NCI-H748 (cell line): ENCODE data around the gene MFNG.

Experiments
- DNase-seq: peaks from one replicate; lab custom pipeline; 2025; ENCODE audit not compliant: unreplicated experiment; lab: John Stamatoyannopoulos, UW

MFNG gene

DNA sequence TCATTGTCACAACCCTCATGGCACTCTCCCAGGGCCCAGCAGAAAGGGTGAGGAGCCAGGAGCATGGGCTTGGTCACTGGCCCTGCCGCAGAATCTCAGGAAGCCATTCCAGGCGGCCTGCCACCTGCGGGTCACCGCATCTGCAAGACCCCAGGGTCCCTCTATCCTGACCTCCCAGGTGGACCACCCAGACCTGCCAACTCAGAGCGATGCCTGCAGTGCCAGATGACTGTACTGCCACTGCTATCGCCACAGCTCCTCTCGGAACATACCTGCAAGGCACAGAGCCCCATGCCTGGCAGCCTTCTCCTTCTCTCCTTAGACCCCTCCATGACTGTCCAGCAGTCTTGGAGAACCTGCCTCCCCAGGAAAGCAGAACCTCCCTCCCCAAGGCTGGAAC is 32.5 kb downstream of the MFNG start:
- no peak for DNase-seq

DNA sequence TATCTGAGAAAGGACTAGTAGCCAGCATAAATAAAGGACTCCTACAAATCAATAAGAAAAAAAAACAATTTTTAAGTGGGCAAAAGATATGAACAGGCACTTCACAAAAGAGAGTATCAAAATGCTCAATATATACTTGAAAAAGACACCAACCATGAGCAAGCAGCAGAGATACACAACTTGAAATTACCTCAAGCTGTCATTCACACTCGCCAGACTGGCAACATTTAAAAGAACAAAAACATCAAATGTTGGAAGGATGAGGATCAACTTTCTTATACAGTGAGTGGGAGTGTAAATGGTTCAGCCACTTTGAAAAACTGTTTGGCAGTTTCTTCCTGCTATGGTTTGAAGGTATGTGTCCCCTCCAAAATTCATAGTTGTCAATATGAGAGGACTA is 35.0 kb downstream of the MFNG start:
- DNase-seq: no peak

DNA sequence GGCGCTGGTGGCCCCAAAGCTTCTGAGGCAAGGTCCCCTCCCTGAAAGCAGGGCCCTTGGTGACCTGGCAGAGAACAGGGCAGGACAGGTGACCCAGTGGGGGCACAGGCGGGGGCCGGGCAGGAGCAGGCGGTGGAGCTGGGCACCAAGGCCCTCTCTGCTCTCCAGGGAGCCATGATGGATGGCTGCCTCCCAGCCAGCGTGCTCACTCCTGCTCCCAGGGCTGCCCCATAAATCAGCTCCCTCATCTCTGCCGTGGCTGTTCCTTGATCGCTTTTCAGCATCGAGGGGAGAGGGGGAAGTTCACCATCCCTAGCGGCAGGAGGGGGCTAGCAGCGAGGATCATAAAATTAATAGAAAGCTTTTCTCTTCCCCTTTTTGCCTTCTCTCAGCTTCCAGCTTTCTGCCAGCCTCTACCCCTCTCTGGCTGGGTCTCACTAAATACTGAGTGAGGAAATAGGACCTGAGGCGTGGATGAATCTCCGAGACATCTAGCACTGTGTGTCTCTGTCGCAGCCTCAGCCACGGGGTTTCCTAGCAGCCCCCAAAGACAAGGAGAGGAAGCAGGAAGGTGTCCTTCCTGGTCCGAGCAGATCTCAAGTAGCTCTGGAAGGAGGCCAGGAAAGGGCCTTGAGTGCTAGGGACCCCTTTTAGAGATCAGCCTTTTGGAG is 36.7 kb downstream of the MFNG start:
- DNase-seq: no peak

DNA sequence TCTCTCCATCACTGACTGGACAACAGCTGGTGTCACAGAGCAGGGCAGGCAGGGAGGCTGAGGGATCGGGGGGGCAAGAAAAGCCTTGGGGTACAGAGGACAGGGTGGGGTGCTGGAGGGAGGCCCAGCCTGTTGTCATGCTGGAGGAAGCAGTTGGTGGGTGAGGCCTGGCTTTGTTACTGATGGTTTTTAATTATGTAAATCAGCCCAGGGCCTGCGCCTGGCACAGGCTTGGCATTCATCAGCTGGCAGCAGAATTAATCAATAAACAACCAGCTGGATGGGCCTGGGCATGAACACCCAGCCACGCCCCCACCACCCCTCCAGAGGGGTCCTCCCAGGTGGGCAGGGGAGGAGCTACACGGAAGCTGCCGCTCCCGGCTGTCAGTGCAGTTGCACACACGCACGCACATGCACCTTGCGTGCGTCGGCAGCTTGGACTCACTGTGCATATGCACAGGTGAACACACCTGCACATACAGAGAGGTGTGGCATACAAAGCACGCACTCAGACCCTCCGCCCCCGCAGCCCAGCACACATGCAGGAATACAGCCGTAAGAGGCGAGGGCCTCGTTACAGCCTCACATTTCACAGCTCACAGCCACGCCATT is 37.6 kb downstream of the MFNG start:
- DNase-seq: peak; percentile 33

DNA sequence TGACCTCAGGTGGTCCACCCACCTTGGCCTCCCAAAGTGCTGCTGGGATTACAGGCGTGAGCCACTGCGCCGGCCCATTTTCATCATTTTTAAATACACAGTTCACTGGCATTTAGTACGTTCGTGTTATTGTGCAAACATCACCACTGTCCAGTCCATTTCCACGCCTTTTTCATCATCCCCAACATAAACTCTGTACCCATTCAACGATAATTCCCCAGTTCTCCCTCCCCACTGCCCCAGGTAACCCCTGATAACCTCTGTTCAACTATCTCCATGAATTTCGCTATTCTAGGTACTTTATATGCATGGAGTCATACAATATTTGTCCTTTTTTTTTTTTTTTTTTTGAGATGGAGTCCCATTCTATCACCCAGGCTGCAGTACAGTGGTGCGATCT is 40.7 kb downstream of the MFNG start:
- DNase-seq: no peak

DNA sequence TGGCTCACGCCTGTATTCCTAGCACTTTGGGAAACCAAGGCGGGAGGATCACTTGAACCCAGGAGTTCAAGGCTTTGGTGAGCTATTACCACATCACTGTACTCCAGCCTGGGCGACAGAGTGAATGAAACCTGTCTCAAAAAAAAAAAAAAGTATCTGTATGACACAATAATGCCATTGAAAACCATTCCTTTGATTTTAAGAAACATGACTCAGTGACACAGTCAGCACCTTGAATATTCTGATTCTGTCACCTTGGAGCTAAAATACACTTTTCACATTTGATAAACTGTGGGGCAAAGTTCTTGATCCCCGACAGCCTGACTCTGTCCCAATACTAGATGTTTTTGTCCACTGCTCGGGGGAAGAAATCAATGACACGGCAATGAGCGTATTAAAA is 42.2 kb downstream of the MFNG start:
- no peak for DNase-seq

DNA sequence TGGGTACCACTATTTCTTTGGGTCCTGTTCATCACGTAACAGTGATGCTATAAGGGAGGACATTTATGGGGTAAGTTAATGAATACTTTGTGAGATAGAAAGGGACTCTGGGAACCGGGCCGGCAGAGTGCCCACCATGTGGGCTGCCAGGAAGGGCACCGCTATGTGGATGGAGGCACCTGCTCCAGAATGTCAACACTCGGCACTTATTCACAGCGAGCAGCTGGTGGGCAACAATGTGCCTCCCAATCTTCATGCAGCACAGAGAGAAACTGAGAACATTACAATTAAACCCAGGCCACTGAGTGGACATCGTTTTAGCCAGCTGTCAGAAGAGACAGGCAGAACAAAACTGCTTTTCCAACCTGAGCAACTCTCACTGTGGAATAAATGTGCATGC is 43.1 kb downstream of the MFNG start:
- DNase-seq: no peak

DNA sequence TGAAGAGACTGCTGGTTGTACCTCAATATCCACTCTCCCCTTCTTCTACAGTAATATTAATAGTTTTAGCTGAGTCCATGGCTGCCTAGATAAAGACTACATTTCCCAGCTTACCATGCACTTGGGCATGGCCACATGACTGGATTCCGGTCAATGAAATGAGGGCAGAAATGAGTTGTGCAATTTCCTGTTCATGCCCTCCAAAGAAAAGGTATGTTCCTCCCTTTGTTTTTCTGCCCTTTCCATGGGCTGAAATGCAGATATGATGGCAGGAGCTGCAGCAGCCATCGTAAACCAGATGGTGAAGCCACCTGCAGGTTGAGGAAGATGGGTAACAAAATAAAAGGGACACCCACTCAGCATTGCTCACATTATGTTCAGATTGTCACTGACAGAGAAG is 43.6 kb downstream of the MFNG start:
- DNase-seq: no peak

DNA sequence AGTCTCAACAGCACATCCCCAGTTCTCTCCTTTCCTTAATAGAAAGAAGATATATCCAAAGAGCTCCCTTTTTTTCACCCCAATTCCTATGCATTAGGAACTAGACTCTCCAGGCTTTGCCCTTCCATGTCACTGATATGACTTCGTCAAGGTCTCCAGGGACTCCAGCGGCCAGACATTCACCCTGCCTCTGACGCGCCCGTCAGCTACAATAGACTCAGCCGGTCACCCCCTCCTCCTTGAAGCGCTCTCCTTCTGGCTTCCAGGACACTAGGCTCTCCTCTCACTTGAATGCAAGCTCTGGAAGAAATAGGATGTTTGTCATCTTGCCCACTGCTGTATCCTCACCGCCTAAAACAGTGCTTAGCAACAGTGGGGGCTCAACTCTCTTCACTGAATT is 44.0 kb downstream of the MFNG start:
- DNase-seq: no peak

DNA sequence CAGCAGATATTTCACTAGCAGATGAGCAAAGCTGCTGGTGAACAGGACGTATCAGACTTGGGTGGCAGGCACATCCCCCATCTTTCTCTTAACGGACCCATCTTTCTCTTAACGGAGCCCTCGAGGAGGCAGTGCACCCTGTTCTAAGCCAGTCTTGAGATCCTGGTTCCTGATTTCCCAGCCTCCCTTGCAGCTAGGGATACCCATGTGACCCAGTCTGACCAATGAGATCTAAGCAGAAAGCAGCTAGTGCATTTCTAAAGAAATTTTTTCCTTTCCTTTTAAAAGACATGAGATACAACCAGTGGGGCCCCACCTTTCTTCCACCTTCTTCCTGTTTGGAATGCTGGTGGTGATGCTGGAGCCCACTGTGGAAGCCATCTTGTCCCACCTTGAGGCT is 45.3 kb downstream of the MFNG start:
- DNase-seq: no peak

DNA sequence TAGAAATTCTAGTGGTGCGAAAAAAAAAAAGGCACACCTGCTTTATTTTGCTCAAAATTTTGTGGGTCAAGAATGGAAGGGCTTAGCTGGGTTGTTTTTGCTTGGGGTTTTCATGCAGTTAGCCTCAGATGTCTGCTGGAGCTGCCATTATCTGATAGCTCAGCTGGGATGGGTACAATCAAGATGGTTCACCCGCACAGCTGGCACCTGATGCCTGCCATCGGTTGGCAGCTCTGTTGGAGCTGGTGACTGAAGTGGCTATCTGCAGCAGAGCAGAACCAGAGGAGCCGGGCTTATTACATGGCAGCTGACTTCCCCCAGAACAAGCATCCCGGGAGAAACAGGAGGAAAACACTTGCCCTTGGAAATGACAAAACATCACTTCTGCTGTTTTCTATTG is 46.8 kb downstream of the MFNG start:
- no peak for DNase-seq

DNA sequence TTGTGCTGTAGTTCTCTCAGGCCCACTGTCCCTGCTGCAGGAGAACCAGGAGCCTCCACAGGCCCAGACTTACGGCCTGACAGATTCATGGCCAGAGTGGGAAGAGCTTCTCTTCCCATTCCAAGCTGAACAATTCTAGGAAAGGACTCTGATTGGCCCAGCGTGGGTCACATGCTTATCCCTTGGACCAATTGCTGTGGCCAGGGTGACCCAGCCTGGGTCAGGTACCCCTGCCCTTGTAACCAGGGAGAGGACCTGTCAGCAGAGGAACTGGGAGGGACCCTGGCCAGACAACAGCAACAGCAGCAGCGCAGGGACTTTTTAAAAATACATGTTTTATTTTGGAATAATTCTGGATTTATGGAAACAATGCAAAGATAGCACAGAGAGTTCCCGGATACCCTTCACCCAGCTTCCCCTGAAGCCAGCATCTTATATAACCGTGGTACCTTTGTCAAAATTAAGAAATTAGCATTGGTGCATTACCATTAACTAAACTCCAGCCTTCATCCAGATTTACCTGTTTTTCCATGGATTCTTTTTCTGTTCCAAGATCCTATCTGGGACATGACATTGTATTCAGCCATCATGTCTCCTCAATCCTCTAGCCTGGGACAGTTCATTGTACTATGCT is 50.1 kb downstream of the MFNG start:
- DNase-seq: no peak

DNA sequence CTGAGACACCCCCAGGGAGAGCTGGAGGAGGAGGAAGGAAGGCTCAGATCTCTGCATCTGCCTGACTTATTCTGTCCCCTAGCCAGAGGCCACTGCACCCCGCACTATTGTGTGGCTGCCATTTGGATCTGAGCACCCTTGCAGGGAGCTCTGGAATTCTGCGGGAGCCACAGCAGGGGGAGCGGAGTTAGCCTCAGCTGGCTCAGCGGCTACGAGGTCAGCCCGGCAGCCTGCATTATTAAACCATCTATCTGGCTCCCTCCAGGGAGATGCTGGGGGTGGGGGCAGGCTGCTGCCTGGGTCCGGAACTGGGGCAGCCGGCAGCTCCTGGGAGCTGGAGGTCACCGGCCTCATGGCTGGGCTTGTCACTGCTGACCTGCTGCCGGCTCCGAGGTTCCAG is 52.4 kb downstream of the MFNG start:
- no peak for DNase-seq

DNA sequence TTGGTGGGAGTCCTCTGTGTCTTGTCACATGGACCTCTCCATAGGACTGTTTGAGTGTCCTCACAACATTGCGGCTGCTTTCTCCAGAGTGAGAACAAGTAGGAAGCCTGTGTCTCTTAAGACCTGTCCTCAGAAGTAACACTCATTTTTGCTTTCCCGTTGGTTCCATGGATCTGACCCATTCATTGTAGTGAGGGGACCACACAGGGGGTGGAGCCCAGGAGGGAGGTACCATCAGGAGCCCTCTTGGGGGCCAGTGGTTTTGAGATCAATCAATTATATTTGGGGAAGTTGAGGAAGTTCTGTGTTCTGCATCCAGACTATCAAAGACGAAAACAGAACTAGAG is 53.5 kb downstream of the MFNG start:
- no peak for DNase-seq

DNA sequence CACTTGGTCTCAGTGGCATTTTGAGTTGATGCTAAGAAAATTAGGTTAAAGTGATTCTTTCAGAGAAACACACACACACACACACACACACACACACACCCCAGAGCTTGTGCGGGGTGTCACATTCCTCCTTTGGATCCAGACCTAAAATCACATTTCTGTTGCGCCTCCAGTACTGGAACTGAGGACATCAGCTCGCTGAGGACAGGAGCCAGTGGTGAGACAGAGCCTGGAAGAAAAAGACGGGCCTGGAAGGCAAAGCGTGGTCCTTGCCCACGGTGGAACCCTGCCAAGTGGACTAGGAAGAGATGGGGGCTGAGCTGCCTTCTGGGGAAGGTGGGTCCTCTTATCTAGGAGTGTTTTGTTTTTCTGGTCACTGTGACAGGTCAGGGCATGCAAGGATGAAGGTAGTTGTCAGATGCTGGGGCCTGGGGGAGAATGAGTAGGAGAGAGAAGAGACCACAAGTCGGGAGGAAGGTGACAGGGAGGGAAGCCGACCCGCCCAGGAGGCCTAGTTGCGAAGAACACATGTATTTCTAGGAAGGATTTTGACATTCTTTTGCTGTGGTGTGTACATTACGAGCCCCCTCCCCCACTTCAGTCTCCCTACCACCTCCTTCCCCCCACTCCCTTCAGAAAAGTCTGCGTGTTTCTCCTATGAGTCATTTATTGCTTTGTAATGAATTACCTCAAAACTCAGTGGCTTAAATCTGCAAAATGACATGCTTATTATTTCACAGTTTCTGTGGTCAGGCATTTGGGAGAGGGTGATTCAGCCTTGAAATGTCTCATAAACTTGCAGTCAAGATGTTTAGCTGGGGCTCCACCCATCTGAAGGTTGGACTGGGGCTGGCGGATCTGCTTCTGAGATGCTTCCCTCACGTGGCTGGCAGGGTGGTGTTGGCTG is 54.1 kb downstream of the MFNG start:
- DNase-seq: no peak

DNA sequence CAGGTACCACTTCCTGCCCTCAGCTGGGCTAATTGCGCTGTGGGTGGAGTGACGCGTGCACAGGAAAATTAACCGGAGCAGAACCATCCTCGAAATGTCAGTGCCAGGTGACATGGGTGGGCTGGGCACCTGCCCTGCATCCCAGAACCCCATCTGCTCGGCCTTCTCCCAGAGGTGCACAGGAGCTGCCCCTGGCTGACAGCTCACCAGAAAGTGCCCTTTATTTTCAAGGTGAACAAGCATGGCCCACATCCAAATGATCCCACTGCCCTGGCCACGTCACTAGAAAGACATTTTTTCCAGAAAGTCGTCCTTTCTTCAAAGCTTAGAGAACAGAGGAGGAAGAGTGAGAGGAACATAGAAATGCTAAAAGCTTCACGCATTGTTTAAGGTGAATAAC is 54.8 kb downstream of the MFNG start:
- DNase-seq: no peak

DNA sequence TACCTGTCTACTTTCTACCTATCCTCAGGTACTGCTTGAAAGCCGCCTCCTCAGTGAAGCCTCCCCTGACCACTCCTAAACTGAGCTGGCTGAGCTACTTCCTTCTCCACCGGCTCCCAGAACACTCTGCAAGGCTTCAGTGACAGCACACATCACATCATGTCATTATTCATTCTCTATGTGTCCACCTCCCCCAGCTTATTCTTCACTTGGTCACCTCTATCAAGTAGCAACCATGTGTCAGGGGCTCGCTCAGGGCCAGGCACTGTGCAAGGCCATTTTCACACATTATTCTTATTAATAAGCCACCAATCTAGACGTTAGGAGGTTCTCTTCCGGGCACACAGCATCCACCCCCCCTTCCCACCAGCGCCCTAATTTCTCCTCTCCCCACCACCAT is 55.2 kb downstream of the MFNG start:
- DNase-seq: no peak

DNA sequence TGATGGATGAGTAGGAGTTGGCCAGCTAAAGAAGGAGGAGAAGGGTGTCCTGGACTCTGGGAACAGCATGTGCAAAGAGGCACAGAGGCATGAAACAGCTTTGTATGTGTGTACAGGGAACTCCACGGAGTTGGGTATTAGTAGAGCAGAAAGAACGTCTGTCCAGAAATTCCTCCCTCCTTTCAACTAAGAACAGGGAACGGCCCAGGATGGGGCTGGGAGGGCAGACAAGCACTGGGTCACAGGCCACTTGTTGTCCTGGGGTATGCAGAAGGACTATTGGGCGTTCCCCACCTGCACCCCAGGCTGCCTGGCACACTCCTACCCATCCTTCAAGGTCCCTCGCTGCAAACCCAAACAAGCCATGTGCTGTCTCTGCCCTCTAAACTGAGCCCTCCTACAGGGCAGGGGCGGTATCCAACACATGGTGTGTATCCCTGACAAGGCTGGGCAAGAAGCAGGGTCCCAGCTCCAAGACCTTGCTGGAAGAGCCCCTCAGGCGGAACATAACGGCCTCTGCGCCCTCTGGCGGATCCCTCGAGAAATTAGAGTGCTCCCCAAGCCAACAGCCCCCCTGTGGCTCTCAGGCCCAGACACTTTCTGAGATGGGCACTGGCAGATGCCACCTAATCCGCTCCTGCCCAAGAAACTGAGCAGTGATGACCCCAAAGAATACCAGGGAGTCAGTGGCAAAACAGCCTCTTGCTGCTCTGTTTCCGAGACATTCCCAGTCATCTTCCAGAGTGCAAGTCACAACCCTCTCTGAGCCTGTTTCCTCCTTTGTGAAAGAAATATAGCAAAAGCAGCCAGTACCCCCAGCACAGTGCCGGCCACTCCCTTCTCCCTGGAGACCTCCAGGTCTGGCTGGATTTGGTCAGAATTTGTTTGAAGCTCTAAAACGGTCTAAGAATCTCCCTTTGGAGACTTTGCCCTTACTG is 57.3 kb downstream of the MFNG start:
- peak; percentile 64 for DNase-seq

DNA sequence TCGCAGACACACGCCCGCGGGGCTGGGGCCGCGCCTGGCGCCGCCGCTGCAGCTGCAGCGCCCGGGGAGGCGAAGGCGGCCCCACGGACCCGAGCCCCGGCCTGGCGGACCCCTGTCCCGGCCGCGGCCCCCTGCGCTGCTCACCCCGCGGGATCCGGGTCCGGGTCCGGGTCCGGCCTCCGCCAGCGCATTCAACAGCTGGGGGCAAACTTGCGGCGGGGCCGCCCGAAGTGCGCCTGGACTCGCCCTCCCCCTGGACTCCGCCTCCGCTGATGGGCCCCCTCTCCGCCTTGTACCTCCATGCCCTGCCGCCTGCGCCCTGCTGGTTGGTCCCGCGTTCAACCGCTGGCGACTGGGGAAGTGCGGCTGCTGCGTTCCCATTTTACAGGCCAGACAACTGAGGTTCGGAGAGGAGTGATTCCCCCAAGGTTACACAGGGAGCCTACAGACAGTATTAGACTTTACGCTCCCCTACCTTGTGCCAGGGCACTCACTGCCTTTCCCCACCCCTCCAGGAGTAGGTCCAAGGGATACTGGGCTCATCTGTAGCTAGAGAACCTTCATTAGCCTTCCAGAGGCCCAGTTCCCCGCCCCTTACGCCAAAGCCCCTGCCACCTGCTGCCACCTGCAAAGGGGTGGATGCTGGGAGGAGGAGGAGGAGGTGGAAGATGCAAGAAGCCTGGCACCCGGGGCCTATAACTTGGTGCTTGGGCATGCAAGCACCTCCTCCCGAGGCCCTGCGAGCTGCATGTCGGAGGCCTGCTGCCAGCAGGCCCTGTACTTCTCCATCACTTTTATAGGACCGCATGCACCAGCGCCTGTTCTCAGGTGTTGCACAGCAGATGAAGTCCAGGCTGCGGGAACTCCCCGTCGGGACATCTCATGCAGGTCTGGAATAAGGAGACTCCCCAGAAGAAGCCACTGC is 58.2 kb downstream of the MFNG start:
- DNase-seq: no peak
